Activated CD4-positive, alpha-beta T cell treated with anti-CD3 and anti-CD28 coated beads, Interleukin-2, amount 50 U/mL, for 16 hours (primary cell): ENCODE measurements around the gene WDR26.
A peak's percentile ranks its signal among the peaks of the same experiment; 100 is the strongest.

Source experiments
- DNase-seq: peaks from one replicate; pipeline ENCODE4 v3.0.0-alpha.2; 2020

Gene WDR26

GRCh38 chr1:224343679-224344078 lies 90.9 kb downstream of the WDR26 start:
- no peak for DNase-seq

DNA sequence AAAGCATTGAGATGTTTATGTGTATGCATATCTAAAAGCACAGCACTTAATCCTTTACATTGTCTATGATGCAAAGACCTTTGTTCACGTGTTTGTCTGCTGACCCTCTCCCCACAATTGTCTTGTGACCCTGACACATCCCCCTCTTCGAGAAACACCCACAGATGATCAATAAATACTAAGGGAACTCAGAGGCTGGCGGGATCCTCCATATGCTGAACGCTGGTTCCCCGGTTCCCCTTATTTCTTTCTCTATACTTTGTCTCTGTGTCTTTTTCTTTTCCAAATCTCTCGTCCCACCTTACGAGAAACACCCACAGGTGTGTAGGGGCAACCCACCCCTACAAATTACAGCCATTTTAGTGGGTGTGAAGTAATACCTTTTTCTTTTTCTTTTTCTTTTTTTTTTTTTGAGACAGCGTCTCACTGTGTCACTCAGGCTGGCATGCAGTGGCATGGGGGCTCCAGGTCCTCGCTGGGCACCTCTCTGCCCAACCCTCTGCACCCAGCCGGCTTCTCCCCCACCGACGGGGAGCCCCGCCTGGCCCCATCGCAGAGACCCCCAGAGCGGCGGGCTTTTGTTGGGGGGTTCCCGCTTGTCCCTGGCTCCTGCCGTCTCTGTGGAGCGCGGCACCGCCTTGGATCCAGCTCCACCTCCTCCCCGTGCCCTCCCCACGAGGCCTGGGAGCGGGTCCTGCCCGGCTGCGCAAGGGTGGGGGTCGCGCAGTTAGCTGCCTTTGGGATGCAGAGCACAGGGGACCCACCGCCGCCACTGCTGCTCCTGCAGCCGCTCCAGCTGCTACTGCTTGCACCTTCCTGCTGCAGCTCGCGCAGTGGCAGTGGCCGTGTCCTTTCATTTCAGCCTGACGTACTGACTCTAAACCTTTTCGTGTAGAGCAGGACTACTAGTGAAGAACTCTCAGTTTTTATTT lies 93.9 kb downstream of the WDR26 start:
- peak; percentile 29 for DNase-seq

GRCh38 chr1:224339442-224340033 lies 95.1 kb downstream of the WDR26 start:
- DNase-seq = no peak

GRCh38 chr1:224338150-224338838 lies 96.3 kb downstream of the WDR26 start:
- DNase-seq = no peak
